OCI-LY7 (cell line): Measurements from ENCODE around the gene LYRM1.

Experiments
- EZH2phosphoT487 ChIP-seq: fragments of 200-600 bp; sonication (generic); IDR thresholded peaks from 2 replicates; pipeline ENCODE4 v1.6.1; 2018; ENCODE audit warnings: low read depth, borderline replicate concordance, mild to moderate bottlenecking, mixed run types, antibody characterized with exemption, low read length, moderate library complexity, mixed read lengths
- TF ChIP-seq, protein P1 (sequence below): fragments of 200-600 bp; sonication (generic); conservative IDR thresholded peaks from 2 replicates; pipeline ENCODE4 v1.5.1; 2014; ENCODE audit warnings: mild to moderate bottlenecking, antibody characterized with exemption, low read length, moderate library complexity, mixed read lengths

DNA sequence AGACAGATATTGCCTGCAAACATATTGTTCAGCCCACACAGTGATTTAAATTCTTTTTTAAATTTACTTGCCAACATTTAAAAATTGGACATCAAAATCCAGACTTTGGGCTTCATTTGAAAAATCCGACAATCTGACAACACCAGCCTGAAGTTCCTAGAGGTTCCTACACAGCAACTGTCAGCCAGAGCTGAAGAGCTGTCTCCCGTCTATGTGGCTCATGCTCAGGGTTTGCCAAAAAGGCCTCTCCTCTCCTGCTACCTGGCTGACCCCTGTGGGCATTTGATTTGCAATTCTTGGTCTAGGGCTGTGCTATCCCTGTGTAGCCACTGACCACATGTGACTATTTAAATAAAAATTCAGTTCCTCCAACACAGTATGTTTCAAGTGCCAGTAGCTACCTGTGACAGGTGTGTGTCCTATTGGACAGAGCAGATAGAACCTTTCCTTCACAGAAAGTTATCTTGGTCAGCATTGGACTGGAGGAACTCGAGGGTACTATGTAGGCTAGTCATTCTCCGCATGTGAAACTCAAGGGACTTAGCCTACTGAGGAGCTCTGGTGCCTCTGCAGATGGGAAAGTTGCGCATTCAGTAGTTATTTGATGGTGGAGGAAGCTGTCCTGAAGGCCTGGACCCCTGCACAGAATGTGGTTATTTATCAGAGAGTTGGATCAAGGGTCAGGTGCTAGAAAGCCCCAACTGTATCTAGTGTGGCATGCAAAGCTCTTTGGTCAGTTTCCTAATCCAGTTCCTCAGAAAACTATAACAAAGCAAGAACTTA is 2.7 kb downstream of the LYRM1 start:
- TF ChIP-seq, protein P1, sequence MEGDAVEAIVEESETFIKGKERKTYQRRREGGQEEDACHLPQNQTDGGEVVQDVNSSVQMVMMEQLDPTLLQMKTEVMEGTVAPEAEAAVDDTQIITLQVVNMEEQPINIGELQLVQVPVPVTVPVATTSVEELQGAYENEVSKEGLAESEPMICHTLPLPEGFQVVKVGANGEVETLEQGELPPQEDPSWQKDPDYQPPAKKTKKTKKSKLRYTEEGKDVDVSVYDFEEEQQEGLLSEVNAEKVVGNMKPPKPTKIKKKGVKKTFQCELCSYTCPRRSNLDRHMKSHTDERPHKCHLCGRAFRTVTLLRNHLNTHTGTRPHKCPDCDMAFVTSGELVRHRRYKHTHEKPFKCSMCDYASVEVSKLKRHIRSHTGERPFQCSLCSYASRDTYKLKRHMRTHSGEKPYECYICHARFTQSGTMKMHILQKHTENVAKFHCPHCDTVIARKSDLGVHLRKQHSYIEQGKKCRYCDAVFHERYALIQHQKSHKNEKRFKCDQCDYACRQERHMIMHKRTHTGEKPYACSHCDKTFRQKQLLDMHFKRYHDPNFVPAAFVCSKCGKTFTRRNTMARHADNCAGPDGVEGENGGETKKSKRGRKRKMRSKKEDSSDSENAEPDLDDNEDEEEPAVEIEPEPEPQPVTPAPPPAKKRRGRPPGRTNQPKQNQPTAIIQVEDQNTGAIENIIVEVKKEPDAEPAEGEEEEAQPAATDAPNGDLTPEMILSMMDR: no peak
- no peak for TF ChIP-seq EZH2phosphoT487
